Smooth muscle cell (in vitro differentiated cells): ENCODE data around the gene NUDT3. TPM values are rescaled to one million over a fixed set of nuclear protein-coding genes. Genes with fewer than 3 reads are reported as not detected.

Experiments used
- DNase-seq: peaks from one replicate; lab custom pipeline; 2025; ENCODE audit not compliant: unreplicated experiment; lab: John Stamatoyannopoulos, UW
- H2AFZ ChIP-seq: fragments of 200-600 bp; sonication (generic); 2 replicates; pipeline ENCODE4 v1.6.0; 2016; ENCODE audit warnings: antibody characterized with exemption, low read depth, mild to moderate bottlenecking
- H3F3A ChIP-seq: fragments of 200-600 bp; sonication (generic); 2 replicates; pipeline ENCODE4 v1.6.0; 2017; ENCODE audit warnings: antibody characterized with exemption, low read depth
- H3K27ac ChIP-seq: fragments of 200-600 bp; sonication (generic); 2 replicates; pipeline ENCODE4 v1.5.1; 2016; ENCODE audit warnings: low read depth, mild to moderate bottlenecking
- H3K27me3 ChIP-seq: fragments of 200-600 bp; sonication (generic); 2 replicates; pipeline ENCODE4 v1.6.1; 2016; ENCODE audit warnings: low read depth, mild to moderate bottlenecking
- H3K36me3 ChIP-seq: fragments of 200-600 bp; sonication (generic); 2 replicates; pipeline ENCODE4 v1.5.1; 2016; ENCODE audit warnings: low read depth
- H3K4me1 ChIP-seq: fragments of 200-600 bp; sonication (generic); 2 replicates; pipeline ENCODE4 v1.5.1; 2016; ENCODE audit warnings: low read depth
- H3K4me2 ChIP-seq: fragments of 200-600 bp; sonication (generic); 2 replicates; pipeline ENCODE4 v1.6.0; 2016; ENCODE audit warnings: mild to moderate bottlenecking
- H3K4me3 ChIP-seq: fragments of 200-600 bp; sonication (generic); 2 replicates; pipeline ENCODE4 v1.5.1; 2016; ENCODE audit warnings: mild to moderate bottlenecking
- H3K79me2 ChIP-seq: fragments of 200-600 bp; sonication (generic); 2 replicates; pipeline ENCODE4 v1.6.0; 2016; ENCODE audit warnings: low read depth, mild to moderate bottlenecking
- H3K9ac ChIP-seq: fragments of 200-600 bp; sonication (generic); 2 replicates; pipeline ENCODE4 v1.6.0; 2016; ENCODE audit warnings: low read depth
- H3K9me3 ChIP-seq: fragments of 200-600 bp; sonication (generic); replicated peaks from 2 replicates; pipeline ENCODE4 v1.5.1; 2016; ENCODE audit warnings: low read depth
- H4K20me1 ChIP-seq: fragments of 200-600 bp; sonication (generic); 2 replicates; pipeline ENCODE4 v1.6.0; 2016; ENCODE audit warnings: low read depth
- WGBS: methylation state at CpG from one replicate; pipeline ENCODE4 v1.1.7; 2016; ENCODE audit warnings: low lambda C conversion rate; 5-methylcytosine and 5-hydroxymethylcytosine counted together
- polyA plus RNA-seq: library from polyadenylated mRNA; unstranded; fragments of >200 nt; fragmentation: Nextera tagmentation; extraction: Ambion mirVana; gene quantifications from 2 replicates; pipeline ENCODE4 v1.2.1, GENCODE V29; 2016
- total RNA-seq: library from RNA; depleted of rRNA; stranded (reverse); fragments of >200 nt; gene quantifications from 2 replicates; pipeline ENCODE4 v1.2.3, GENCODE V29; 2014
- TF ChIP-seq, protein P1 (sequence below): fragments of 200-600 bp; sonication (generic); IDR thresholded peaks from 2 replicates; pipeline ENCODE4 v1.5.1; 2017; ENCODE audit warnings: borderline replicate concordance, mild to moderate bottlenecking, antibody characterized with exemption; ENCODE audit not compliant: insufficient read depth, poor library complexity, severe bottlenecking

NUDT3 gene
- total and polyA plus RNA-seq, 2 experiments from 2014 or later = 7.5 to 12.9 TPM

DNA sequence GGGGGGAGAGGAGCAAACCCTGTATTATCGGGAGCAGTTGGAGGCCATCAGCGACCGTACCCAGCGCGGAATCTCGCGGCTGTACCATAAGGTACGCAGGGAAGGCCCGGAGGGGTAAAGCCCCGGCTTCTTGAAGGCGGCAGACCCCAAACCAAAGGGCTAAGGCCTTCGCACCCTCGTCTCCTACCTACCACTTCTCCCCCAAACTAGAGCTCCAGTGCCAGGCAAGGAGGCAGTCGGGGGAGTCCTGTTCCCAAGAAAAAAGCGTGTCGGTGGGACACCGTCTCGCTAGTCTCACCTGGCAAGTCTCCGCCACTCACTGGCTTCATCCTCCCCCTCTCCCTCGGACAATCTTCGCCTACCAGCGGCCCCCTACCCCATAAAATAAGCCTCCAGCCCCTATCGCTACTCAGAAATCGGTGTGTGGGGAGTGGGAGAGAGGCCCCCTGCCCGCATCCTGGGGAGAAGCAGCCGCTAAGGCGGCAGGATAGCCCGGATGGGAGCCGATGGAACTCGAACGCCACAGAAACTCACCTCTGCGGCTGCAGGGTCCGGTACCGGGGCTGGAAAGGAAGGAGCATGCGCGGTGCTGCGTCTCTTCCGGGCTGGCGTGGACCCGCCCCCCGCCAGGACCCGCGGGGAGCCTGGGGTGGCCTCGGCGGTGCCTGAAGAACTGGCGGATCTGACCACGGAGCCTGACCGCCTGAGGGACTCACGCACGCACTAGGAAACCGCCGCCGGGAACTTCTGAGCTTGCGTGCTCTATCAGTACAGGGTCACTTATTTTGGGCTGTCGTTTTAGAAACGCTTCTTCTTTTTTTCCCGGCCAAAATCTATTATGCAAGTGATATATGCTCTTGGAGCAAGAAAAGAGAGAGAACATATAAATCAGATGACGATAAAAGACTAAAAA, 33.3 kb upstream of the NUDT3 start, which contains the start of gene RPS10:
Gene RPS10 (minus strand): TSS at position 572 of the 913 bp plus-strand sequence. CDS start 848 bp downstream, outside the sequence.
- Histone ChIP-seq H3K4me3 (peak within 1 kb of the TSS; percentile 93), H3K9me3 (no peaks in the 10 kb centered on the region), H3K27ac (peak within 1 kb of the TSS; percentile 88), H3K79me2 (peaks cover 37% of the 10 kb centered on the region), H4K20me1 (peaks cover 43% of the 10 kb centered on the region), H3K4me2 (peak within 1 kb of the TSS; percentile 93), H3F3A (peaks cover 4% of the 10 kb centered on the region), H3K36me3 (peaks cover 10% of the 10 kb centered on the region), H3K27me3 (no peaks in the 10 kb centered on the region), H3K9ac (peak within 1 kb of the TSS; percentile 98), H3K4me1 (peaks cover 14% of the 10 kb centered on the region), H2AFZ (peak within 1 kb of the TSS; percentile 71)
- 2% methylated on average over 58 of the region's 58 CpGs for WGBS
- TF ChIP-seq, protein P1, sequence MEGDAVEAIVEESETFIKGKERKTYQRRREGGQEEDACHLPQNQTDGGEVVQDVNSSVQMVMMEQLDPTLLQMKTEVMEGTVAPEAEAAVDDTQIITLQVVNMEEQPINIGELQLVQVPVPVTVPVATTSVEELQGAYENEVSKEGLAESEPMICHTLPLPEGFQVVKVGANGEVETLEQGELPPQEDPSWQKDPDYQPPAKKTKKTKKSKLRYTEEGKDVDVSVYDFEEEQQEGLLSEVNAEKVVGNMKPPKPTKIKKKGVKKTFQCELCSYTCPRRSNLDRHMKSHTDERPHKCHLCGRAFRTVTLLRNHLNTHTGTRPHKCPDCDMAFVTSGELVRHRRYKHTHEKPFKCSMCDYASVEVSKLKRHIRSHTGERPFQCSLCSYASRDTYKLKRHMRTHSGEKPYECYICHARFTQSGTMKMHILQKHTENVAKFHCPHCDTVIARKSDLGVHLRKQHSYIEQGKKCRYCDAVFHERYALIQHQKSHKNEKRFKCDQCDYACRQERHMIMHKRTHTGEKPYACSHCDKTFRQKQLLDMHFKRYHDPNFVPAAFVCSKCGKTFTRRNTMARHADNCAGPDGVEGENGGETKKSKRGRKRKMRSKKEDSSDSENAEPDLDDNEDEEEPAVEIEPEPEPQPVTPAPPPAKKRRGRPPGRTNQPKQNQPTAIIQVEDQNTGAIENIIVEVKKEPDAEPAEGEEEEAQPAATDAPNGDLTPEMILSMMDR = no peak
- DNase-seq = peak; percentile 80

DNA sequence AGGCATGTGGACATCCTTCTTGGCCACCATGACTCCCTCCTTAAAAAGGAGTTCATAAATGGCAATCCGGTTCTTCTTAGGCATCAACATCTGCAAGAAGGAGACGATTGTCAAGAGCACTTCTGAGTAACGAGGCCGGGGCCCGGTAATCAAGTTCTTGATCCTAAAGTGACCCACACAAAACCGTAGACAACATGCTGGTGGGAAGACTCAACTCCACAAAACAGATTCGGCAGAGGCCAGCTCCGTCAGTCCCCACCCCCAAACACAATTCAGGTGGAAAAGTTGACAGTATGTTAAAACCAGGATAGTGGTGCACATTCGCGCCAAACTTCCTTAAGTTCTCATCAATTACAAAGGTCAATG, 32.6 kb upstream of the NUDT3 start:
- TF ChIP-seq, protein P1 = no peak
- H3K4me2 ChIP-seq = peak overlapping the region; percentile 93
- DNase-seq = no peak

DNA sequence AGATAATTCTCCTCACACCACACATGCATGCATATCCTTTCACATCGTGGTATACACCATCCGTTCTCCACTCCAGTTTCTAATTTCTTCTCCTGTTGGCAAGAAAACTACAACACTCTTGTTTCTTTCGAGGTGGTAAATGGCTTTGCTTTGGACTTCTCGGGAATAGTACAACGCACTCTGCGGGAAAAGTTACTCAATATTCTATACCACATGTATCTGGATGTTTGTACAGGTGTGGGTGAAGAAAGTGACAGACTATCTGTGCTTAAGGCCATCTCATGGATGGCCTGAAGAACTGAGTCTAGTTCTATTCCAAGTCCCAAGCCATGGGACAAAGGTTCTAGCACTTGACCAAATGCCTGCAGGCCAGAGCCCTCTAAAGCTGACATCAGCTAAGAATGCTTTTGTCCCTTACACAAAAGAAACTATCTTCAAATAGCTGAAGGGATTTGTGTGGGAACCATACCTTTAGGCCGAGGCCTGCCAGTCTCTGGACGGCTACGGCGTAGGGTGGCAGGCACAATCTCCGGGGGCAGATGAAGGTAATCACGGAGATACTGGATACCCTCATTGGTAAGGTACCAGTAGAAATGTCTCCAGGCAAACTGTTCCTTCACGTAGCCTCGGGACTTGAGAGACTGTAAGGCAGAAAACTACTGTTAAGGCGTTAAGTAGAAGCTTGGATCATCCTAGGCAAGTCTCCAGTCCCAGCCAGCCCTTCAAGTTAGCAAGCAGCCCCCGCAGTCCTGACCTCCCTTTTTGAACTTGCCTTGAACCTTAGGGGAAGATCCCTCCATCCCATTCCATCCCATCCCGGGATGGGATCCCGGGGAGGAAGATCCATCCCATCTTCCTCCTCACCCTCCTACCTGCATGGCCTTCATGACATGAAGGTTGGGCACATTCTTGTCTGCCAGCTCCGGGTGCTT, 32.0 kb upstream of the NUDT3 start:
- Histone ChIP-seq H2AFZ (no peak overlapping the region), H3F3A (peaks cover 4% of the 10 kb centered on the region), H3K4me3 (peak overlapping the region; percentile 93), H3K4me2 (peak overlapping the region; percentile 93), H3K36me3 (peaks cover 10% of the 10 kb centered on the region), H3K9ac (peak overlapping the region; percentile 98), H3K27me3 (no peaks in the 10 kb centered on the region), H3K9me3 (no peaks in the 10 kb centered on the region), H3K27ac (peak overlapping the region; percentile 88), H3K79me2 (peaks cover 37% of the 10 kb centered on the region), H4K20me1 (peaks cover 54% of the 10 kb centered on the region), H3K4me1 (peaks cover 14% of the 10 kb centered on the region)
- 80% methylated on average over 19 of the region's 19 CpGs for WGBS
- no peak for DNase-seq
- TF ChIP-seq, protein P1 = no peak

More for the DNA sequence above, 32.6 kb upstream of the NUDT3 start:
- Histone ChIP-seq H2AFZ (no peak overlapping the region), H3F3A (peaks cover 4% of the 10 kb centered on the region), H3K4me1 (peaks cover 14% of the 10 kb centered on the region), H3K79me2 (peaks cover 37% of the 10 kb centered on the region), H3K36me3 (peaks cover 10% of the 10 kb centered on the region), H4K20me1 (peaks cover 48% of the 10 kb centered on the region), H3K27ac (peak overlapping the region; percentile 88), H3K4me3 (peak overlapping the region; percentile 93), H3K9me3 (no peaks in the 10 kb centered on the region), H3K9ac (peak overlapping the region; percentile 98), H3K27me3 (no peaks in the 10 kb centered on the region)
- 9% methylated on average over 10 of the region's 10 CpGs for WGBS
